ENCODE data around the gene NKD2.
"Not testable (repeated sequence)": the region's sequence is repeated elsewhere in the genome, so short reads cannot be mapped to it uniquely, and the experiment has no call there.

NKD2 gene

DNA sequence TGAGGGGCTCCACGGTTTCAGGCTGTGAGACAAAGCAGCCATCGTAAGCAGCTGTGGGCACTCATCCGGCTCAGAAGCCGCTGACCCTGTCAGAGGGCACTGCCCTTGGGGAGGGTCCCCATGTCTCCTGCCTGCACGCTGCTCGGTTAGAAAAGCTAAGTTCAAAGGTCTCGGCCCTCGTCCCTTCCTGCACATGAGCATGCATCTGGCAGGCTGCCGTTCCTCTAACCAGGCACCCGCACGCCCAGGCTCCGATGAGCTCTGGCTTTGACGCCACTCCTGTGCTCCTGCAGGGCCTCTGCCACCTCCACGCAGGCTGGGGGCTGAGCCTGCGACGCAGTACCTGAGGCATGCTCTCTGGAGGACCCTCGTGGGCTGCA is 51.3 kb downstream of the NKD2 start:
- DNase-seq, result no peak

DNA sequence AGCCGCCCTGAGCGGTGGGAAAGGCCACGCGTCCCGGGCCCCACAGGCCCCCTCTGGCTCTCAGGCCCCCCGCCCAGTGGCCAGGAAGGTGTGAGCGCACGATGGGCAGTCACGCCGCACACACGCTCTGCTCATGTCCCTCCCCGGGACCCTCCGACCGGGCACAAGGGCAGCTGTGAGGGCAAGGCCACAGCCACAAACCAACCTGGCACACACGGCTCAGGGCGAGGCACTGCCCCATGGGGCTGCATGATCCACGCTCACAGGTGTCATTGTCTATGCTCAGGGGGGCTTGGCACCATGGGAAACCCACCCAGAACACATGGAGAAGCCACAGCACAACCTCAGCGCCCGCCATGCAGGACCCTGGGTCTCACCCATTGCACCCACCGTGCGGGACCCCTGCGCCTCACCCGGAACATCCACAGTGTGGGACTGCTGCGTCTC is 52.0 kb downstream of the NKD2 start:
- DNase-seq, result no peak

DNA sequence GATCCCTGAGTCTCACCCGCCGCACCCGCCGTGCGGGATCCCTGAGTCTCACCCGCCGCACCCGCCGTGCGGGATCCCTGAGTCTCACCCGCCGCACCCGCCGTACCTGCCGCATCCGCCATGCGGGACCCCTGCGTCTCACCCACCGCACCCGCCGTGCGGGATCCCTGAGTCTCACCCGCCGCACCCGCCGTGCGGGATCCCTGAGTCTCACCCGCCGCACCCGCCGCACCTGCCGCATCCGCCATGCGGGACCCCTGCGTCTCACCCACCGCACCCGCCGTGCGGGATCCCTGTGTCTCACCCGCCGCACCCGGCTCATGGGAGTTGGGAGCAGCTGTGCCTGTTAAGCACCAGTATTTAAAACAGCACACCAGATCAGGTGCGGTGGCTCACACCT is 52.7 kb downstream of the NKD2 start:
- DNase-seq, result not testable (repeated sequence)

DNA sequence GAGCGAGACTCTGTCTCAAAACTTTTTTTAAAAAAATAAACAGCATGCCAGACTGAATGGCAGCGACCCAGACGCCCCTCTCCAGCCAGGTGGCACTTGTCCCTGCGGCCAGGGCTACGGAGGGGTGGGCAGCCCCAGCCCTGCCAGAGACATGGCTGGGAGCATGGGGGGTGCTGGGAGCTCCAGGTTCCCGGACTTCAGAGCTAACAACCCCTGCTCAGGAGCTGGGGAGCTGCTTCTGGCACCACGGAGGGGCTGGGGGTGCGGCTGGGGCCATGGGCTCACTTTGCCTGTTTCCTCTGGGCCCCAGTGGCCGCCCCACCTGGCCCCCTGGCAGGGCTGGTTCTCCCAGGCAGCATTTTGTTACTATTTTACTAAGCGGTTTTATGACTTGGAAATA is 53.3 kb downstream of the NKD2 start:
- no peak for DNase-seq

DNA sequence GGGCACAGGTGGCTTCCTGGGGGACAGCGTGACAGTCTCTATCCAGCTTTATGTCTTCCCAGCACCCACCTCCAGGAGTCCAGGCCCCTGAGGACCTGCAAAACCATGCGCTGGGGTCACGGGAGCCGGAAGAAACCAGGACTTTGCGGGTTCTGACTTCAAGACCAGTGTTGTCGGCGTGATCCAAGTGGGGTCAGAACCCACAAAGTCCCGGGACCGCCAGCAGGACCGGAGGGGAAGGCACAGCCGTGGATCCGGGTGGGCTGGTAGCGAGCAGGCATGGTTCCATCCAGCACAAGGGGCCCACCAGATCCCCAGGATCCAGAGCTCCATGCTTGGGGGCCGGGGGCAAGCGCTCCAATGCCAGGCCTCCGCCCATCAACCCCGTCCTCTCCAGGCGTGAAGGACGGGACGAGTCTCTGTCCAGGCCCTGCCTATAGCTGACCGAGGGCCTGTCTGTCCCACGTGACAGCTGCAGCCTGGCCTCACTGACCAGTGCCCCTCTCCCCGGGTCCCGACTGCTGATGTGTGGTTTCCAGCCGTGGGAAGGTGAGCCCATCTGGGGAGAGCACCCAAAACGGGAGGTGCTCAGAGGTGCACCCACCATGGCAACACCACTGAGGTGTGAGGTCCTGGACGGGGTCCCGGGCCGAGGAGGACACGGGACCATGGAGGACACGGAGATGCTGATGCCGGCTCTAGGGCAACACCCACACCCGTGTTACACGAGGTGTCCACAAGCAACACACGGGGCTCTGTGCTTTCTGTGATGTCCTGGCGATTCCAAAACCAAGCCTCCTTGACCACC is 54.4 kb downstream of the NKD2 start:
- DNase-seq, result no peak

DNA sequence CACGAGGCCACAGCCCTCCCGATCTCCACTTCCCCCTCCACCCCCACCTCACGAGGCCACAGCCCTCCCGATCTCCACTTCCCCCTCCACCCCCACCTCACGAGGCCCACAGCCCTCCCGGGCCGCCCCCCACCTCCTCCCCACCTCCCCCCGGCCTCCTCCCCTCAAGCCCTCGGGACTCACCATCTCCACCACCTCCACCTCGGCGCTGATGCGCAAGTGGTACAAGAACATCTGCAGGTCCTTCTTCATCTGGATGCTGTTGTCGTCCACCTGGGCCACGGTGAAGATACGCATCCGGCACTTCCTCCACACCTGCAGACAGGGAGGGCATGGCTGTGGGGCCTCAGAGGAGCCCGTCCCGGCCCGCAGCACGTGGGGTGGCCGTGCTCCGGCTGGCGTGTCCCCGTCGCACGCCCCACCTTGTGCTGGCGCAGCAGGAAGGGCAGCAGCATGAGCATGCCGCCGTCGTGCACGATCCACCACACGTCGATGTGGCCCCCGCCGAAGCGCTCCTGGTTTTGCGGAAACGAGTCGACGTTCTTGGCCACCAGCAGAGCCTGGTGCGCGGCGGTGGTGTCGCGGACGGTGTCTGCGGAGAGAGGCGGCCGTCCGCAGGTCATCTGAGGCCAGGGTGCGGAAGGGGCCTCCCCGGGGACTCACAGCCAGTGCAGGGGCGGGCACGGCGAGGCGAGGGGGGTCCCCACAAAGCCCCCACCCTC is 55.2 kb downstream of the NKD2 start:
- DNase-seq, result no peak

DNA sequence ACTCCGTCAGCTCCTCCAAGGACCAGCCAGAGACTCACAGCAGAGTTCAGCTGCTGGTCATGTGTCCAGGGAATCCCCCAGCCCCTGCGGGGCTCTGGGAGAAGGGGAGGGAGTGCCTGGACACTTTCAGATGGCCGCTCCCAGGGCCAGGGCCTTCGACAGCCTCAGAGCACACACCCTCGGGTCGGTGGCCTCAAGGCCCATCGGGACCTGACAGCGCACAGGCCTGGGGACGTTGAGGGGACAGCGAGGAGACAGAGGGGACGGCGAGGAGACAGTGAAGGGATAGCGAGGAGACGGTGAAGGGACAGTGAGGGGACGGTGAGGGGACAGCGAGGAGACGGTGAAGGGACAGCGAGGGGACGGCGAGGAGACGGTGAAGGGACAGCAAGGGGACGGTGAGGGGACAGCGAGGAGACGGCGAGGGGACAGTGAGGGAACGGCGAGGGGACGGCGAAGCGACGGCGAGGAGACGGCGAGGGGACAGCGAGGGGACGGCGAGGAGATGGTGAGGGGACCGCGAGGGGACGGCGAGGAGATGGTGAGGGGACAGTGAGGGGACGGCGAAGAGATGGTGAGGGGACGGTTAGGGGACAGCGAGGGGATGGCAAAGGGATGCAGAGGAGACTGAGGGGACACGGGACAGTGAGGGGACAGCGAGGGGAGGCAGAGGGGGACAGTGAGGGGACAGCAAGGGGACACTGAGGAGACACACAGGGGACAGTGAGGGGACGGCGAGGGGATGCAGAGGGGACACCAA is 56.0 kb downstream of the NKD2 start:
- DNase-seq, result no peak

DNA sequence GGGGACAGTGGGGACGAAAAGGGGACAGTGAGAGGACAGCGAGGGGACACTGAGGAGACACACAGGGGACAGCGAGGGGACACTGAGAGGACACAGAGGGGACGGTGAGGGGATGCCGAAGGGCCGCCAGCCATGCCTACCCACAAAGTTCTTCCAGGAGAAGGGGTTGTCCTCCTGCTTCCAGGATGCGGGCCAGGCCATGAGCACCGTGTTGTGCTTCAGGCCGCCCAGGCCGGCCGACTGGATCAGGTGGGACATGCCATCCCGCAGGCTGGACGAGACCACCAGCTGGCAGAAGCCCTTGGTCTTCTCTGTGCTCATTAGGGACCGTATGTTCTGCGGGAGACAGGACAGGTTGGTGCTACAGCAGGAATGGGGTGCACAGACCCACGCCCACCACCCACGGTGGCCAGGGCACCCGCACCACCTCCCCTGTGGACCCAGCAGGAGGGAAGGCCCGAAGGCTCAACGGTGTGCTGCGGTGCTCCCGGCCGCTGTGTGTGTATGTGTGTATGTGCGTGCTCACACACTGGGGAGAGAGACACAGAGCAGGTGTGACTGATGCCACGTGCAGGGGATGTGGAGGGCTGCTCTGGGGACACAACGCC is 56.6 kb downstream of the NKD2 start:
- no peak for DNase-seq

DNA sequence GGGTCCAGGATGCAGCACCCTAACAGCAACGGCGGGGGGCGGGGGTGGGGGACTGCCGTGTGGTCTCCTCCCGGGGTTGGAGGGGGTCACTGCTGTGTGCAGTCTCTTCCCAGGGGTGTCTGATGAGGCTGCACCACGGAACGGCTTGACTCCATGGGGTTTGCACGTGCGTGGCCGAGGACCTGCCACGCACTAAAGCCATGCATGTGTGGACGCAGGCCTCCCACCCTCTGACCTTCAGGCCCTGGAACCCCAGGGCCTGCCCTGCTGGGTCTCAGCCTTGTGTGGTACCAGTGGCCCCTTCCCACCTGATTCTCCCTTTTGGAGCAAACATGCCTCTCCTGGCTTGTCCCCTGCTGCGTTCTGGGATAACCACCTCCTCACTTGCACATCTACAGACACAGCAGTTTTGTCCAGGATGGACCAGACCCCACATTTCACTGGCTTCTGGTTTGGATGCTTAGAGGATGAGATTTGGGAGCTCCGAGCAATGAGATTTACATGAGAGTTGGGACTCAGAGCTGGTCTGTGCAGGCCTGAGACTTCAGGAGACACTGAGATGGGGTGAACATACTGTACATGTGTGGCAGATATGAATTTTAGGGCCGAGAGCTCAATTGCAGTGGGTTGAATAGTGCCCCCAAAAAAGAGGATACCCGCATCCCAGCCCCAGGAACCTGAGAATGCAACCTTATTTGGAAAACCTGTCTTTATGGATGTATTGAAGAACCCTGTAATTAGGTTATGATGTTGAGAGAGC is 57.5 kb downstream of the NKD2 start:
- no peak for DNase-seq

DNA sequence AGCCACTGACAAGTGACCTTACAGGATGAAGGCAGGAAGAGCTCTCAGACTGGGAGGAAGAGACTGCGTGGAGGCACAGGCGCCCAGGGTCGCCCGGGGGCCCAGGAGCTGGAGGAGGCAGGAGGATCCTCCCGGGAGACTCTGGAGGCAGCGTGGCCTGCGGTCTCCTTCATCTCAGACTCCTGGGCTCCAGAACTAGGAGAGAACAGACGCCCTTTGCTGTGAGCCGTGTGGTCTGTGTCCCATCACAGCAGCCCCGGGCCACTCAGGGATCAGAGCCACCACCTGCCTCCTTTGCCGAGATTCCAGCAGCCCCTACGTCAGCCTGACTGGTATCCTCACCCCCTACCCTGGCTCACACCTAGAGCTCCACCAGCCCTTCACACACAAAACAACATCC is 58.1 kb downstream of the NKD2 start:
- DNase-seq, result no peak

DNA sequence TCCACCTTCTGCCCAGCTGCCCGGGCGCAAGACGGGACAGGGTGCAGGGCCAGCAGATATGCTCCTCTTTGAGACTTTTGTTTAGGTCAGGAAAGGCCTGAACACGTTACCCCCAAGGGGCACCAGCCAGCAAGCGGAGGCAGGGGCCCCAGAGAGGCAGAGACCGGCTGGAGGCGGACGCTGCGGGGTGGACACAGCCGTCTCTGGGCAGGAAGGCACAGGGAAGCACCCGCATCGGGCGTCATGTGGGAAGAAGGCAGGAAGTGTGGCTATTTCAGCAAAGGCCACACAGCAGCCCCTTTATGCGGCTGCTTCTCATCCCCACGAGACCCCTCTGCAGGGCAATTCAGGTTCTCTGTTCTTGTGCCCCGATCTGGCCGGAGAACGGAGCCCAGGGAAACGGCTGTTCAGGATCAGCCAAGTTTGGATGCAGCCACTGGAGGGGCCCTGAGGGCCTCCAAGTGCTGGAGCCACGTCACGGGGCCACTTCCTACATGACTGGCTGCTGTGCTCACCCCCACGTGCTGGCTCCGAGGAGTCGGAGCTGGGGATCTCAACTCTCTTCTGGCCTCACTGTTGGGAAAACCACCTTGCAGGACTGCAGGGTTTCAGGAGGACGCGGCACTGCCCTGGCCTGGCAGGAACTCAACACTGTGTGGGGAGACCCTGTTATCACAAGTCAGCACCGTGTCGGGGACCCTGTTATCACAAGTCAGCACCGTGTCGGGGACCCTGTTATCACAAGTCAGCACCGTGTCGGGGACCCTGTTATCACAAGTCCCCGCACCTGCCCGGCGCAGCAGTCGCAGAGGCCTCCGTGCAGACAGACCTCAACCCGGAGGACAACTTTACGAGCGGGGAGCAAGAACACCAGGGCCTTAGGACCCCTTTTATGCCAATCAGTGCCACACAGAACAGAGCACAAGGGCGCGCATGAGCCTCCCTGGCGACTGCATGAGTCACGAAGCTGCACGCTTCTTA is 58.8 kb downstream of the NKD2 start:
- no peak for DNase-seq

DNA sequence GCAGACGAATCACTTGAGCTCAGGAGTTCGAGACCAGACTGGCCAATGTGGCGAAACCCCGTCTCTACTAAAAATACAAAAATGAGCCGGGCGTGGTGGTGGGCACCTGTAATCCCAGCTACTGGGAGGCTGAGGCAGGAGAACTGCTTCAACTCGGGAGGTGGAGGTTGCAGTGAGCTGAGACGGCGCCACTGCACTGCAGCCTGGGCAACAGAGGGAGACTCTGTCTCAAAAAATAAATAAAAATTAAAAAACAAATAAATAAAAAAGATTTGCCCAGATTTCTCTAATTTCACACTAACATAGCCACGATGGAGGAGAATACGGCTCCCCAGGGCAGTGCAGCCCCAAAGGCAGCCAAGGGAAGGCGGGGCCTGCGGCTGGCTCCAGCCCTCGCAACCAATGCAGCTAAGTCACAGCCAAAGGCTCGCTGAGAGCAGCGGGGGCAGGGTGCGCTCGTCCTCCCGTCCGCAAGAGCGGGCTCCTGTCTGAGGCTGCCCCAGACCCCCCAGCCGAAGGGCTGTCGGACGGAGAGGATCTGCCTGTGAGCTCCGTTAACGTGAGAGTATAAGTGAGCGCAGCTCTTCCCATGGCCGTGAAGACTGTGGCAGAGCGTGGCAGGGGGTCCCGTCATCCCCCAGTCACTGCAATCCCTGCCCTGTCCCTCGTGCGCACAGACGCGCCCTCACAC is 59.7 kb downstream of the NKD2 start:
- DNase-seq, result no peak

DNA sequence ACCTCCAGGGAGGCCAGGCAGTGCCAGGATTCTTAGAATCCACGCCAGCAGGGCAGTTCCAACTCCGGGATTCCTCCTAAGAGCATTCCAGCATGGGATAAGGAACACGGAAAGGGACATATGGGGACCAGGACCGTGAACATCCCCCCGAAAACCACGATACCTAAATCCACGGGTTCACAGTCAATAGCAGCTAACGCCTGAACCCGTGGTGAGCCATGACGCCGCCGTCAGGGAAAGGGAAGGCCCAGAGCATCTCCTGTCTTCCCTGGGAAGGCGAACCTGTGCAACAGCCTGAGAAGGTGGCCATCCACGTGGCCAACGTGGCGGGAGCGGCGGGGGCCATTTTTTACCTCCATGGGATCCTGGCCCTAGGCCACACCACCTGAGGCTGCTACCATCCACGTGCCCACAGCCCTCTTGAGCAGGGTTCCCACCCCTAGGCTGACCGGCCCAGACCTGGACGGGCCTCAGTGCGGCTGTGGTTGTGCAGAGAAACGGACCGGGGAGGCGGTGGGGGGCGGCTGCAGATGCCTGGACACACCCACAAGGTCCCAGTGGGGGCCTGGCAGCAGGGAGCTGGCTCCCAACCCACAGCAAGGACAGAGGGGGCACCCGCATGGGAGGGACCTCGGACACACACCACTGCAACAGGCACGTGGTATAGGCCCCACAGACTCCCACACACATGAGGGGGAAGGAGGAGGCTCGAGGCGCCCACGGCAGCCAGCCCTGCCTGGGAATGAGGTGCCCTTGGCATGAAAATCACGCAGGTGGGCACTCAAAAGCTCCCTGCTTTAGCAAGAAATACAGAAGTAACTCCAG is 60.5 kb downstream of the NKD2 start:
- DNase-seq, result no peak

DNA sequence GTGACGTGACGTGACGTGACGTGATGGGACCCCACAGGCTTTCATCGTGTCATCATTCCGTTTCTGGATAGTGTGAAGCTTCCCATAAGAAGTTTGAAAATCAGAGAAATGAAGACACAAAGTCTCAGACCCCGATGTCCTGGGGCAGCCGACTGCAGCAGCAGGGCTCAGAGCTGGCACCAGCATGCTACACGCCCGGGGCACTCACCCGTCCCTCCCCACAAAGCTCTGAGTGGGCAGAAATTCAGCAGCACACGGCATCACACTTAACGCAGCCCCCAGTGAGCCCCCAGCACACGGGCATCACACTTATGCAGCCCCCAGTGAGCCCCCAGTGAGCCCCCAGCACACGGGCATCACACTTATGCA is 61.1 kb downstream of the NKD2 start:
- DNase-seq, result no peak

DNA sequence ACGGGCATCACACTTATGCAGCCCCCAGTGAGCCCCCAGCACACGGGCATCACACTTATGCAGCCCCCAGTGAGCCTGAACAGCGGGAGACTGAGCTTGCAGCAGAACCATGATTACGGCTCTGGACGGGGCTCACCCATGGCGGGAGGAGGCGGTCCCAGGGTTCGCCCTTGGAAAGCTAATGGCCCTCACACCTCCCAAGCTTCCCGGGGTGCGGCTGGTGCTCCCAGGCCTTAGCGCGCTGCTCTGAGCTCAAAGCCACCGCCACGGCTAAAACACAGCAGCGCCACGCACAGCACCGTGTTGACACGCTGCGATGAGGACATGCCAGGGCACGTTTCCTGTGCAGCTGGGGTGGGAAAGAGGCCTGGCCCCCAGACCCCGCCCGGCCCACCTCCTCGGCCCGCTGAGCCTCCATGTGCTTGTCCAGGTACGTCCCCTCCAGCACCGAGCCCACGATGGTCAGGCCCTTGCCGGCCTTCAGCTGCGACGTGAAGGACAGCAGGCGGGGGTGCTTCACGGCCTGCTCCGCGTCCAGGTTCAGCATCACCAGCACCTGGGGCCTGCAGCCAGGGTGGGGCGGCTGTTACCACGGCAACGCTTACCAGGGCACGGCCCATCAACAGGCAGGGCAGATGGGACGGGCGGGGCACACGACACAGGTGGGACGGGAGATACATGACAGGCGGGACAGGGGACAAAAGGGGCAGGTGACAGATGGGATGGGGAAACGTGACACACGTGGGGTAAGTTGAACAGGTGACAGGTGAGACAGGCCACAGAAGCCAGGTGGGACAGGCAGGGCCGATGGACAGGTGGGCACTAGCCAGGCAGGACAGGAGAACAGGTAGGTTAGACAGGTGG is 64.9 kb downstream of the NKD2 start:
- DNase-seq, result no peak

DNA sequence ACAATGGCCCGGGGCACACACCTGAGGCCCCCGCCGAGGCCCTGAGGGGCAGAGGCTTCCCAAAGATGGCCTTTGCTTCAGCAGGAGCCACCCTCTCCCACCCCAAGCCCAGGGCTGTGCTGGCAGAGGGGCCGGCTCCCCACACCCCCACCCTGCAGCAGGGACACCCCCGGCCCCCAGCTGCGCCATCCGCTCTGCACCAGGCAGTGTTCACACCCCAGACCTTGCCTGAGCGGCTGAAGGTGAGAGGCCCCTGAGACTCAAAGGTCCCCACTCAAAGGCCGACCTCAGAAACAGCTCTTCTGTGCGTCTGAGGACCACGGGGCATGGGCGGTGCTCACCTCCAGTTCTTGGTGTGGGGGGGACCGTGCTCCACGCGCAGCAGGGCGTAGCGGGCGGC is 65.6 kb downstream of the NKD2 start:
- DNase-seq, result no peak

DNA sequence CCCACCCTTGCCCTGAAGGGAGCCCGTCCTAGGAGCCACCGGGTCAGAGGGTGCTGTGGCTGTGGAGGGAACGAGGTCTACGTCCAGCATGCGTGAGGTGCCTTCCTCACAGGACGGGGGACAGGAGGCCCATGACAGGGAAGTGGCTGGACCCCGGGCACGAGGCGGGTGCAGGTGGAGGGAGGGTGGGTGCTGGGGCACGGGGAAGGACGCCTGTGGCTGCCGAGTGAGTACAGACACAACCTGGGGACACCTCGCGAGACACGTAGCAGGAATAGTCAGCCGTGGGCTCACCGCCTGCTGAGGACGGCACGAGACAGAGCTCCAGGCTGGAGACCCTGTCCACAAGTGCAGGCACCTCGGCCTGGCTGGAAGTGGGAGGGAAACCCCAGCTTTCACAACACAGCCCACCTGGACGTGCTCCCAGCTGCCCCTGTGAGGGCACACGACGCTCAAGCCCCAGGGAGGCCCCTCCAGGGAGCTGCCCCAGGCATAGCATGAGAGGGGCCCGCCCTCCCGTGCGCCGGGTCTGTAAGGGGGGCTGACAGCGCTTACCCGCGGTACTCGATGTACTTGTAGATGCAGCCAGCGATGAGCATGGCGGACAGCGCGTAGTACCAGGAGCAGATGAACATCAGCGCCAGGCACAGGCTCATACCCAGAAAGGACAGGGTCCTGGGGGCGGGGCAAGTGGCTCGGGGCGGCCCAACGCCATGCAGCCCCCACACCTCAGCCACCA is 66.4 kb downstream of the NKD2 start:
- no peak for DNase-seq

DNA sequence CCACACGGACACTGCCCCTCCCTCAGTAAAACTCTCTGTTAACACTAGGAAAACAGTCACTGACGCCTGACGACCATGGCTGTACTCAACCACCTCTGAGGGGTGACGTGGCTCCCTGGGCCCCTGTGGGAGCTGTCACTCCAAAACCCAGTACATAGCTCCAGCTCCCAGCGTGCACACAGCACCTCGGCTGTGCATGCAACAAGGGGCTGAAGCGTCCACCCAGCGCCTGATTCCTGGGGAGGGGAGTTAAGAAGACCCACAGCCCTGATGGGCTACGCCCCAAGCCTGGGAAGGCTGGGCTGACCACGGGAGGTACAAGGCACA is 66.9 kb downstream of the NKD2 start:
- no peak for DNase-seq

Data from NK-92 treated with Interleukin-12 subunit alpha and Interleukin-12 subunit beta, amount 100 ng/mL, for 24 hours (cell line).